HEK293 (cell line): ENCODE measurements around the gene AFF1.

ENCODE experiments used
- AEBP2 ChIP-seq: fragments of 450-650 bp; formaldehyde crosslinking; IDR thresholded peaks from 2 replicates; pipeline ENCODE4 v1.5.1; 2016; ENCODE audit warnings: missing biosample characterization, missing genetic modification characterization, borderline replicate concordance
- ATF2 ChIP-seq: fragments of 450-650 bp; formaldehyde crosslinking; IDR thresholded peaks from 2 replicates; pipeline ENCODE4 v1.5.1; 2016; ENCODE audit warnings: missing biosample characterization, missing genetic modification characterization, low read depth
- MZF1 ChIP-seq: fragments of 450-650 bp; formaldehyde crosslinking; IDR thresholded peaks from 2 replicates; pipeline ENCODE4 v1.5.1; 2017; ENCODE audit warnings: missing biosample characterization, missing genetic modification characterization, borderline replicate concordance
- REST ChIP-seq: fragments of 450-650 bp; formaldehyde crosslinking; IDR thresholded peaks from 2 replicates; pipeline ENCODE4 v1.5.1; 2016; ENCODE audit warnings: missing biosample characterization, missing genetic modification characterization
- ZBTB1 ChIP-seq: fragments of 450-650 bp; formaldehyde crosslinking; IDR thresholded peaks from 2 replicates; pipeline ENCODE4 v1.5.1; 2016; ENCODE audit warnings: missing biosample characterization, missing genetic modification characterization
- ZBTB21 ChIP-seq: fragments of 450-650 bp; formaldehyde crosslinking; IDR thresholded peaks from 2 replicates; pipeline ENCODE4 v1.5.1; 2017; ENCODE audit warnings: missing biosample characterization, missing genetic modification characterization
- ZNF202 ChIP-seq: fragments of 450-650 bp; formaldehyde crosslinking; IDR thresholded peaks from 2 replicates; pipeline ENCODE4 v1.5.1; 2016; ENCODE audit warnings: missing biosample characterization, missing genetic modification characterization, borderline replicate concordance
- ZNF341 ChIP-seq: fragments of 450-650 bp; formaldehyde crosslinking; IDR thresholded peaks from 2 replicates; pipeline ENCODE4; 2016; ENCODE audit warnings: low read depth, missing biosample characterization, missing genetic modification characterization
- ZNF530 ChIP-seq: fragments of 450-650 bp; formaldehyde crosslinking; IDR thresholded peaks from 2 replicates; pipeline ENCODE4 v1.5.1; 2016; ENCODE audit warnings: low read depth, missing biosample characterization, missing genetic modification characterization
- ZNF670 ChIP-seq: fragments of 450-650 bp; formaldehyde crosslinking; IDR thresholded peaks from 2 replicates; pipeline ENCODE4 v1.5.1; 2016; ENCODE audit warnings: missing biosample characterization, missing genetic modification characterization, low read depth
- TF ChIP-seq, protein P1 (sequence below): fragments of 450-650 bp; formaldehyde crosslinking; IDR thresholded peaks from 2 replicates; pipeline ENCODE4 v1.5.1; 2016; ENCODE audit warnings: missing biosample characterization, missing genetic modification characterization
- TF ChIP-seq, protein P2 (sequence below): fragments of 450-650 bp; formaldehyde crosslinking; IDR thresholded peaks from 2 replicates; pipeline ENCODE4 v1.5.1; 2016; ENCODE audit warnings: missing biosample characterization, missing genetic modification characterization

GRCh38 chr4:87007528-87008446, 73.0 kb downstream of the AFF1 start:
- TF ChIP-seq, protein P1, sequence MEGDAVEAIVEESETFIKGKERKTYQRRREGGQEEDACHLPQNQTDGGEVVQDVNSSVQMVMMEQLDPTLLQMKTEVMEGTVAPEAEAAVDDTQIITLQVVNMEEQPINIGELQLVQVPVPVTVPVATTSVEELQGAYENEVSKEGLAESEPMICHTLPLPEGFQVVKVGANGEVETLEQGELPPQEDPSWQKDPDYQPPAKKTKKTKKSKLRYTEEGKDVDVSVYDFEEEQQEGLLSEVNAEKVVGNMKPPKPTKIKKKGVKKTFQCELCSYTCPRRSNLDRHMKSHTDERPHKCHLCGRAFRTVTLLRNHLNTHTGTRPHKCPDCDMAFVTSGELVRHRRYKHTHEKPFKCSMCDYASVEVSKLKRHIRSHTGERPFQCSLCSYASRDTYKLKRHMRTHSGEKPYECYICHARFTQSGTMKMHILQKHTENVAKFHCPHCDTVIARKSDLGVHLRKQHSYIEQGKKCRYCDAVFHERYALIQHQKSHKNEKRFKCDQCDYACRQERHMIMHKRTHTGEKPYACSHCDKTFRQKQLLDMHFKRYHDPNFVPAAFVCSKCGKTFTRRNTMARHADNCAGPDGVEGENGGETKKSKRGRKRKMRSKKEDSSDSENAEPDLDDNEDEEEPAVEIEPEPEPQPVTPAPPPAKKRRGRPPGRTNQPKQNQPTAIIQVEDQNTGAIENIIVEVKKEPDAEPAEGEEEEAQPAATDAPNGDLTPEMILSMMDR (tag by site-specific recombination) = no peak
- TF ChIP-seq REST (tag by site-specific recombination) (no peak), ZNF341 (peak; percentile 65), ATF2 (tag by site-specific recombination) (no peak), ZNF670 (tag by site-specific recombination) (no peak), ZNF202 (tag by site-specific recombination) (no peak), AEBP2 (no peak), ZBTB21 (no peak), MZF1 (tag by site-specific recombination) (no peak), ZBTB1 (tag by site-specific recombination) (no peak), ZNF530 (no peak)
- TF ChIP-seq, protein P2, sequence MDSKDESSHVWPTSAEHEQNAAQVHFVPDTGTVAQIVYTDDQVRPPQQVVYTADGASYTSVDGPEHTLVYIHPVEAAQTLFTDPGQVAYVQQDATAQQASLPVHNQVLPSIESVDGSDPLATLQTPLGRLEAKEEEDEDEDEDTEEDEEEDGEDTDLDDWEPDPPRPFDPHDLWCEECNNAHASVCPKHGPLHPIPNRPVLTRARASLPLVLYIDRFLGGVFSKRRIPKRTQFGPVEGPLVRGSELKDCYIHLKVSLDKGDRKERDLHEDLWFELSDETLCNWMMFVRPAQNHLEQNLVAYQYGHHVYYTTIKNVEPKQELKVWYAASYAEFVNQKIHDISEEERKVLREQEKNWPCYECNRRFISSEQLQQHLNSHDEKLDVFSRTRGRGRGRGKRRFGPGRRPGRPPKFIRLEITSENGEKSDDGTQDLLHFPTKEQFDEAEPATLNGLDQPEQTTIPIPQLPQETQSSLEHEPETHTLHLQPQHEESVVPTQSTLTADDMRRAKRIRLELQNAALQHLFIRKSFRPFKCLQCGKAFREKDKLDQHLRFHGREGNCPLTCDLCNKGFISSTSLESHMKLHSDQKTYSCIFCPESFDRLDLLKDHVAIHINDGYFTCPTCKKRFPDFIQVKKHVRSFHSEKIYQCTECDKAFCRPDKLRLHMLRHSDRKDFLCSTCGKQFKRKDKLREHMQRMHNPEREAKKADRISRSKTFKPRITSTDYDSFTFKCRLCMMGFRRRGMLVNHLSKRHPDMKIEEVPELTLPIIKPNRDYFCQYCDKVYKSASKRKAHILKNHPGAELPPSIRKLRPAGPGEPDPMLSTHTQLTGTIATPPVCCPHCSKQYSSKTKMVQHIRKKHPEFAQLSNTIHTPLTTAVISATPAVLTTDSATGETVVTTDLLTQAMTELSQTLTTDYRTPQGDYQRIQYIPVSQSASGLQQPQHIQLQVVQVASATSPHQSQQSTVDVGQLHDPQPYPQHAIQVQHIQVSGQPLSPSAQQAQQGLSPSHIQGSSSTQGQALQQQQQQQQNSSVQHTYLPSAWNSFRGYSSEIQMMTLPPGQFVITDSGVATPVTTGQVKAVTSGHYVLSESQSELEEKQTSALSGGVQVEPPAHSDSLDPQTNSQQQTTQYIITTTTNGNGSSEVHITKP (tag by site-specific recombination) = no peak
